HUDEP-2 (cell line): ENCODE measurements around the gene CATSPER3.

Source experiments
- DNase-seq, 76 experiments: peaks; one replicate each; lab custom pipeline; 2025; ENCODE audit not compliant: unreplicated experiment in 76 of 76; lab: John Stamatoyannopoulos, UW

Gene CATSPER3

GRCh38 chr5:135038813-135039270 is 71.1 kb downstream of the CATSPER3 start:
- peak in 1 of 76 experiments; percentile 25 for DNase-seq

DNA sequence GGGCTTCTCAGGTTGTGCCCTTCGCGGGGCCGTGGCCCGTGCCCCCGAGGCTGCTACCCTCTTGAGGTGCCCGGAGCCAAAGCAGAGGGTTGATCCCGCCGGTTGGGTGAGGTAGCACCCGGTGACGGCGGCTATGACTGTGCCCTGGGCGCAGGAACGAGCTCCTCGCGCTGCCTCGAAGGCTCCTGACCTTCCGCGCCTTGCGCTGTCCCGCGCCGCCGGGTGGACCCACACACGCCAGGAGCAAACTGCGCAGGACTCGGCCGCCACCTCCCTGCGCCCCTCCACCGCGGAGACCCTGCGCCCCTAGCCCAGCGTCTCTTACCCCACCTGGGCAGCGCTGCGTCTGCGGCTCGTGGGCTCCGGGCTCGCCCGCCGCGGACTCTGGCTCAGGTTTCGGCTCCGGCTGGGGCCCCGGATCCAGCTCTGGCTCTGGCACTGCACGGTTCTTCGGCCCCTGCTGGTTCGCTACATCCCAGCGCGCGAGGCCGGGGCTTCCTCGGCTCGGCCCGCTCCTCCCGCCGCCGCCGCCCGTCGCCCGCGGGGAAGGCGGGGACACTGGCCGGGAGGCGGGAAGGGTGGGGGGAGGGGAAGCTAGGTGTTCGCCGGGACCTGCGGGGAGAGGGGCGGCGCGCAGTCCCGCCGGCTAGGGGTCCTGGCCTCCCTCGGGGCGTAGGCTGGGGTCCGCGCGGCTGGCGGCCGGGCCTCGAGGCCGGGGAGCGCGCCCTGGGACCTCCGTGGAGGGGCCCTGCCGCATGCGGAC is 71.7 kb downstream of the CATSPER3 start:
- peak in 2 of 76 experiments; percentile 8 to 21 for DNase-seq

DNA sequence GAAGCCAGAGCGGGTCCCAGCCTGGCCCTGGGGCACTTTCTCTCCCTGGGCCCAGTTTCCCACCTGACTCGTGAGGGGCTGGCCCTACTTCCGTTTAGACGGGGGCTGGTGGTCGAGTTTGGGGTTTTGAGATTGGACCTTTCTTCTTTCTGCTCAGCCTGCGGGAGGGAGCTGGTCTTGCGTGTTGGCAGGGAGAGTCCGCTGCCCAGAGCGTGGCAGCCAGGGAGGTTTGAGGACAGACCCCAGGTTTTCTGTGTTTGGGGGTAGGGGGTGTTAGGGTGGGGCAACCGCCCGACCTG is 72.3 kb downstream of the CATSPER3 start:
- DNase-seq, result no peak

GRCh38 chr5:135040333-135041144 is 72.8 kb downstream of the CATSPER3 start:
- DNase-seq, result peak in 4 of 76 experiments; percentile 10 to 19 (median 17)

DNA sequence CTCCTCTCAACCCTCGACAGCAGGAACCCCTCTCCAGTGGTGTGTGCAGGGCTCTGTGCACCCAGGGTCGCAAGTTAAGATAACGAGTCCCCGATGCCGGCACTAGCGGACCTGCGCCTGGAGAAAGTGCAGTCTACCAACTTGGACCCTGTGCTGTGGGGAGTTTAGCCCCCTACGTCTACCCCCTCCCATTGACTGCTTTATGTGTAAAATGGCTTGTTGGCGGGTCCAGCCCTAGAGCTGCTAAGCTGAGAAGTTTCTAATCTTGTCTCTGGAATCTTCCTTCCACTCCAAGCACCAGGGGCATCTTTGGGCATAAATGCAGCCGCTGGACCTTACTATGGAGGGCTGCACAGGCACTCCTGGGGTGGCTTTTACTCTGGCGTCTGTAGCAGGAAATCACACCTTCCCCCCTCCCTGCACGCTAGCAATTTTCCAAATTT is 73.5 kb downstream of the CATSPER3 start:
- no peak for DNase-seq

- no peak for DNase-seq
These were observed 74.0 kb downstream of the CATSPER3 start for GRCh38 chr5:135041726-135042125.

DNA sequence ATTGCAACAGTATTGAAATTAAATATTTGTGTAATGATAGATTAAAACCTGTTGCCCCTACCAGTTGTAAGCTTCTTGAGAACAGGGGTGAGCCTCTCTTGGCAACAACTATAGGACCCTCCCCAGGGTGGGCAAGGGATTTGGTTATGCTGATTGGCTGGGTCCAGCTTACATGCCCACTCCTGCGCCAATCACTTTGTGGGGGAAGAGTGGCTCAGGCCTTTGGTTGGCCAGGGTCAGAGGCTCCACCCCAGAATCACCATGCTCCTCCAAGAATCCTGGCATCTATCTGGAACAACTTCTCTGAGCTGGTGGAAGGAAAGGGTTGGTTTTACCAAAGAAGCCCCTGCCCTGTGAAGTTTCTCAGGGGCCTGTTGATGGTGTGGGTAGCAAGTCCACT is 74.9 kb downstream of the CATSPER3 start:
- no peak for DNase-seq

- DNase-seq, result no peak
These were observed 77.8 kb downstream of the CATSPER3 start for GRCh38 chr5:135045488-135045887.

DNA sequence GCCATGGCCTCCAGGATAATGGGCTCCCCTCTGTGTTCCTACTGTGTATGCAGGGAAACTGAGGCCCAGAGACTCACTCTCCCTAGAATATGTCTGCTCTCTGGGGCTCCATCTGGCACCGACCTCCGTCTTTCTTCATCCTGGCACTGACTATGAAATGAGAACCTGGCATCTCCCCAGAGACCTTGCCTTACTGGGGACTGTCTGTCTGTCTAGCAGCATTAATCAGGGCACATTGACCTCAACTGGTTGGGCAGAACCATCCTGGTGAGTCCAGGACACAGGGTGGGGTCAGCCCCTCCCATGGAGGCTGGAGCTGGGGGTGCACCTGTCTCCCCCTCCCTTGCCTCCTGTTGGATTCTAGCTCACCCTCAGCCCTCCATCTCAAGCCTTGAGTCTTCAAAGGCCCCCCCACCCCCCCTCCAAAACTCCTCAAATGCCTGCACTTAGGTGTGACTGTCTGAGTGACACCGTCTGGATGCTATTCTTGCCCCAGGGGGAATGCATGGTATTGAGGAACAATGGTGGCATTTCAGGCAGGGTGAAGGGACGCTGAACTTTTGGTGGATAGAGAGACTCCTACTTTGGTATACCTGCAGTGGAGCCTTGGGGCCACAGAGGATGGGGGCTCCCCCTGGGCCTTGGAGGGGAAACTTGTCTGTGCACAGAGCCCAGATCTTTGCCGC is 79.1 kb downstream of the CATSPER3 start:
- no peak for DNase-seq

DNA sequence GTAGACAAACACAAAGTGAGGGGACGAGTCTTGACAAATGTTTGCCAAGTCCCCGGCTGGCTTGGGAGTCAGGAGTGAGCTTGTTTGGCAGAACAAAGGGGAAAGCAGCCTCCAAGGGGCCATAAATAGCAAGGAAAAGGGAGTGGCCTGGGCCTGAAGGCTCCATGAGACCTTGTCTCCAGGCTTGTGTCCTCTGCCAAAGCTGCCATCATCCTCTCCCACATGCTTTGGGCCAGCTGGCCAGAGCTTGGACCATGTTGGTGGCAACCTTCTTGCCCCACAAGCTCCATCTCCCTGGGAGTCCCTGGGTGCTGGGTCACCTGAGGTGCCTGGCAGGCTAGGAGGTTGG is 79.6 kb downstream of the CATSPER3 start:
- DNase-seq, result no peak

DNA sequence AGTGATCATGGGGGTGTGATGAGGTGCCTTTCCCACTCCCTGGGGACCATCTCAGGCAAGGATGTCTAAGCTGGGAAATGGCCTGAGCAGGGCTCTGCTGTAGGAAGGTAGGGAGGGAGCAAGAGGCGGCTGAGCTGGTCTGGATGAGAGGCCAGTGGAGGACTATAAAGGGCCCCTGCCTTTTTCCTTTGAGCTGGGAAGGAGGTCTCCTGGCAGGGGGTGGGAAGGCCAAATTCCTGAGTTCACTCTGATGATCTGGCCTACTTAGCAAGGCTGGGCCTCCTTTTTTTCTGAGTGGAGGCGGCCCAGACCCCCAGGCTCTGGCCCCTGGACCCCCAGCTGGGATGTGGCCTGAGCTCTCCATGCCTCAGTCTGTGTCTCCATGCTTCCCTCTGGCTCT is 80.6 kb downstream of the CATSPER3 start:
- DNase-seq, result no peak

DNA sequence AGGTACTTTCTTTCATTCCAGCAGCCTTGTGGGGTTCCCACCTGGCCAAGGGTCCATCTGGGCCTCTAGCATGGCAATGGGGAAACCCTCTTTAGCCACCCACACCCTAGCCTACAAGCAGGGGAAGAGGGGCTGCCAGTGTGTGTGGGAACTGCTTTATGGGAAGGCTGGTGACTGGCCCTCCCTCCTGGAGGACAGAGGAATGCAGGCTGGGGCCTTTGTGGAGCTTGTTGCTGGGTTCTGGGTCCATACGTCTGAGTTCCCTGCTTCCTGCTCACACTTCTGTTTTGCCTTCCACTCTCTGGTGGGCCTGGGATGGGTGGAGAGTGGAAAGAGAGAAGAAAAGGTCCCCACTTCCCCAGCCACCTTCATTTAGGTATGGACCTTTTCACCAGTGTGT is 81.2 kb downstream of the CATSPER3 start:
- DNase-seq, result no peak

DNA sequence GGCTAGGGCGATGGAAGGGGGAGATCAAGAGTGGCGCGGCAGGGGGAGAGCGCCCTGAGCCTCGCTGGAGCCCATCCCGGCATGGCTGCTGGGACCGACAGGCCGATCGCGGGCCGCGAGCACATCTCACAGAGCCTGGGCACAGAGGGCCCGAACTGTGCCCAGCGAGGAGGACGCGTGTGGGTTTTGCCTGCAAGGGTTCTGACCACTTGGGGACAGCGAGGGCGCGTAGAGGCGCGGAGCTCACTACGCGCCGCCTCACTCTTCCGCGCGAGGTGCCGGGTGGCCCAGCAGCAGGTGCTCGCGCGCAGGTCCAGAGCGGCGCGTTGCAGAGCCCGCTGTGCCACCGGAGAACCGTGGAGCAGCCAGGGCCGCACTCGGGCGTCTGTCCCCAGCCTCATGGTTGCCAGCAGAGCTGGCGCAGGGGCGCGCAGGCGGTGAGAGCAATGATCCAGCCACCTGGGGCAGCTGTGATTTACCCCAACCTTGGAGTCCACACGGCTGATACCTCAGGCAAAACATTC is 82.6 kb downstream of the CATSPER3 start:
- DNase-seq, result no peak

DNA sequence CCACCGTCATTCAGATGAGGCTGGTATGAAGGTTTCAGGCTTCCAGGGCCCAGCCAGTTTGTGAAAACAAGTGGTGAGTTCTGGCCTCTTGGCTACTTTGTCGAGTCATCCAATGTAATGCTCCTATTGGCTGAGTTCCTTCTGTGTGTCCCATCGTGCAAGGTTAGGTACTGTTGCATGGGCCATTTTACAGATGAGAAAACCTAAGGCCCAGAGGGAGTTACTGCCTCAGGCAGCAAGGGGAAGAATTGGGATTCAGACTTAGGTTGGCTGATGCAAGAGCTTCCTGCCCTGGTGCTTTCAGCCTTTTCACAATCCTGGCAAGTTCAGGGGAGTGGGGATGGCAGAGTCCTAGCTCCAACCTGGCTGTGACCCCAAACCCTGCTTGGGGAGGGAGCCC is 83.7 kb downstream of the CATSPER3 start:
- DNase-seq, result no peak

- DNase-seq, result no peak
These were observed 84.2 kb downstream of the CATSPER3 start for GRCh38 chr5:135051872-135052271.

- no peak for DNase-seq
These were observed 84.9 kb downstream of the CATSPER3 start for GRCh38 chr5:135052511-135053145.

GRCh38 chr5:135053278-135053677 is 85.6 kb downstream of the CATSPER3 start:
- no peak for DNase-seq

GRCh38 chr5:135053989-135054388 is 86.3 kb downstream of the CATSPER3 start:
- DNase-seq, result no peak

DNA sequence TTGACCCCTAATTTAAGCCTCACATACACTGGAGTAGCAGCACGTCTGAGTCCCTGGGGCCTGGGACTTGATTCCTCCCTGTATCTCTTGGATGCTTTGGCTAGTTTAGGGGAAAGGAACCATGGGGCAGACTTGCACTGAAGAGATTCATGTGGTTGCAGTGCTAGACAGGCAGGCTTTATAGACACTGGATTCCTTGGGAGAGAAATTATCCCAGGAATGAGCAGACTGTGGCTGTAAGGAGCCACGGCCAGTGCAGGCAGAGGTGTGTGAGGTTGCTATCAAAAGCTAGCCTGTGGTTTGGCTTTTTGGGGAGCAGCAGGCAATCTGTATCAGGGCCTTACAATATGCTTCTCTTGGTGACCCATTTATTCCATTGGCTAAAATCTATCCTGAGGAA is 86.8 kb downstream of the CATSPER3 start:
- no peak for DNase-seq

DNA sequence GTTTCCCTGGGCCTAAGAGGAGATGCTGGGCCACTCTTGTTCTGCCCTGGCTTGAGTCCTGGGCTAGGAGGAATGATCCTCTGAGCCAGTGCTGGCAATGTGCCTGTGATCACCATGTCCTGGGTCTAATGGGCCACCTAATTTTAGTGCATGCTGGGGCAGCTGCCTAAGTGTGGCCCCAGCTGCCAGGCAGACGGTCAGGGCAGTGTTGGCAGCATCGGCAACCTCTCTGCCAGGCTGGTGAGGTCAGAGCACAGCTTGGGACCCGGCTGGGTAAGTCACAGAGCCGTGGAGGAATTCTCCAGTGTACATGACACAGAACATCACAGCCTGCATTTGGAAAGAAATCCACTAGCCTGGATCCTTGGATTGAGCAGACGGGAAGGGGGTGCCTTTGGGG is 87.7 kb downstream of the CATSPER3 start:
- DNase-seq, result no peak
